ENCODE data around the gene BRICD5. TPM values are rescaled to one million over a fixed set of nuclear protein-coding genes. Genes with fewer than 3 reads are reported as not detected.

The BRICD5 gene
- total RNA-seq, 1 donor from 2014 or later: 4.4 TPM

DNA sequence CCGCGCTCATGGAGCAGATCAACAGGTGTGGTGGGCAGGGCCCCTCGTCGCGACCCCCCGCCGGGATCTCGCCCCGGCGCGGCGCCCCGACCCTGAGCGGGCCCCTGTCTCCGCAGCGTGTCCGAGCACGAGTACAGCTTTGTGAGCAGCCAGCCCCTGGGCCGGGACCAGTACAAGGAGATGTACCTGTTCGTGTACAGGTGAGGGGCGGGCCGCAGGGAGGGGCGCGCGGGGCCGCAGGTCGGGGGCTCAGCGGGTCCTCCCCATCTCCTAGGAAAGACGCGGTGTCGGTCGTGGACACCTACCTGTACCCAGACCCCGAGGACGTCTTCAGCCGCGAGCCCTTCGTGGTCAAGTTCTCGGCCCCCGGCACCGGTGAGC lies 26.4 kb upstream of the BRICD5 start:
- no peak for DNase-seq

DNA sequence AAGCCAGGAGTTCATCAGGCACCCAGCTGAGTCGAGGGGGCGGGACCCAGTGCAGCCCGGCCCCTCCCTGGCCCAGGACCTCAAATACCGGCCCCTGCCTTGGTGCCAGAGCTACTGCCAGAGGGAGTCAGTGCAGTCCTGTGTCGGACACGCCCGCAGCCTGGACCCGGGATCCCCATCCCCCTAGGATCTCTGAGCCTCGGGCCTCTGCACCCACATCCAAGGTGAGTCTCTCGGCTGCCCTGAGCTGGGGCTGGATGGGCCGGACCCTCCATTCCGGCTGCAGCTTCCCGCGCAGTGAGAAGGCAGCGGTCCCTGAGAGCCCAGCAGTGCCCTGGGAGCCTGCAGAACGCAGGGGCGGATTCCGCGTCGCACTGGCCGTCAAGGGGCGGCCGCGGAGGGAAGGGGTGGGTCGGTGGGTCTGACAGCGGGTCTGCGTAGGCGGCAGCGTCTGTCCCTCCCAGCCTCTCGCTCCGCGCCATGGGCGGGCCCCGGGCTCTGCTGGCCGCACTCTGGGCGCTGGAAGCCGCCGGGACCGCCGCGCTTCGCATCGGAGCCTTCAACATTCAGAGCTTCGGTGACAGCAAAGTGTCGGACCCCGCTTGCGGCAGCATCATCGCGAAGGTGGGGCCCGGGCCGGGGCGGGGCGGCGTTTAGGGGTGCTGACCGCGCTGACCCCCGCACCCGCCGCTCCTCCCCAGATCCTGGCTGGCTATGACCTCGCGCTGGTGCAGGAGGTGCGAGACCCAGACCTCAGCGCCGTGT lies 25.9 kb upstream of the BRICD5 start, which contains the start of gene DNASE1L2:
DNASE1L2 (plus strand) TSS at position 108 of the 765 bp plus-strand sequence; CDS start at position 481, 373 bp downstream.
- DNase-seq: peak; percentile 37

DNA sequence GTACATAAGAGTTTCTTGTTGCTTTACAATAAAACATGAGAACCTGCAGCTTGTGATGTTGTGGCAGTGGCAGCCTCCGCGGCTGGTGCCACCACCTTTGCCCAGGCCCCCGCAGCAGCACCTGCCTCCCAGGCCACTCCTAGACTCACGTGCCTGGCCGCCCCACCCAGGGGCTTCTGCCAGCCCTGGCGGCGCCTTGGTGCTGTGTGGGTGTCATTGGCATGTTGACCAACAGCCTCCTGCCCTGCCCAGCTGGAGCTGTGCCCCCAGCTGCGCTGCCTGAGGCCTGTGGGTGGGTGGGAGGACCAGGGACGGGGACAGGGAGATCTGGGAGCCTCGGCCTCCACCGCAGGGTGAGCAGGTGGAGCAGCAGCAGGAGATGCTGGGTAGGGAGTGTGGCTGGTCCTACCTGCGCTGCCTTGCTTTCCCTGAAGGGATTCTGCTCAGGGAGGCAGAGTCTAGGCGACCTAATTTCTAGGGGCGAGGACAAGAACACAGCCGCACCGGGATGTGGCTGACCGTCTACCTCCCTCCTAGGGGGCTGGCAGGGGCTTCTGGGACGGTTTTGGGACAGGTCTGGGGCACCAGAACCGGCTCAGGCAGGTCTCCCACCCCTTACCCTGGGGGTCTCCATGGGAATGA lies 25.2 kb upstream of the BRICD5 start:
- DNase-seq: no peak

DNA sequence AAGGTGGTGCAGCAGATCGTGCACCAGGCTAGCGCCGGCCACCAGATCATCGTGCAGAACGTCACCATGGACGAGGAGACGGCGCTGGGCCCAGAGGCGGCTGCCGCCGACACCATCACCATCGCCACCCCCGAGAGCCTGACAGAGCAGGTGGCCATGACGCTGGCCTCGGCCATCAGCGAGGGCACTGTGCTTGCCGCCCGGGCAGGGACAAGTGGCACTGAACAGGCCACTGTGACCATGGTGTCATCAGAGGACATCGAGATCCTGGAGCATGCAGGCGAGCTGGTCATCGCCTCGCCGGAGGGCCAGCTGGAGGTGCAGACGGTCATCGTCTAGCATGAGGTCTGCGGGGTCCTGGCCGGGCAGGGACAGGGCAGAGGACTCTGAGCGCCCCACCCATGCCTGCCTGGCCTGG lies 24.6 kb upstream of the BRICD5 start:
- no peak for DNase-seq

DNA sequence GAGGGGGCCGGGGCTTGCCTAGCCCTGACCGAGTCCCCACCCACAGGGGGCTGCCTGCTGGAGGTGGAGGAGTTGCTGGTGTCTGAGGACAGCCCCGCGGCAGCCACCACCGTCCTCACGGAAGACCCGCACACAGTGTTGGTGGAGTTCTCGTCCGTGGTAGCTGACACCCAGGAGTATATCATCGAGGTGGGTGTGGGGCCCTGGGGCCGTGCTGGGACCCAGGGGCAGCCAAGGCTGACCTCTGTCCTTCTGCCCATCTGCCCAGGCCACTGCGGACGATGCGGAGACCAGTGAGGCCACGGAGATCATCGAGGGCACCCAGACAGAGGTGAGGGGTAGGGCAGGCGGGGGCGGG lies 24.1 kb upstream of the BRICD5 start:
- no peak for DNase-seq

DNA sequence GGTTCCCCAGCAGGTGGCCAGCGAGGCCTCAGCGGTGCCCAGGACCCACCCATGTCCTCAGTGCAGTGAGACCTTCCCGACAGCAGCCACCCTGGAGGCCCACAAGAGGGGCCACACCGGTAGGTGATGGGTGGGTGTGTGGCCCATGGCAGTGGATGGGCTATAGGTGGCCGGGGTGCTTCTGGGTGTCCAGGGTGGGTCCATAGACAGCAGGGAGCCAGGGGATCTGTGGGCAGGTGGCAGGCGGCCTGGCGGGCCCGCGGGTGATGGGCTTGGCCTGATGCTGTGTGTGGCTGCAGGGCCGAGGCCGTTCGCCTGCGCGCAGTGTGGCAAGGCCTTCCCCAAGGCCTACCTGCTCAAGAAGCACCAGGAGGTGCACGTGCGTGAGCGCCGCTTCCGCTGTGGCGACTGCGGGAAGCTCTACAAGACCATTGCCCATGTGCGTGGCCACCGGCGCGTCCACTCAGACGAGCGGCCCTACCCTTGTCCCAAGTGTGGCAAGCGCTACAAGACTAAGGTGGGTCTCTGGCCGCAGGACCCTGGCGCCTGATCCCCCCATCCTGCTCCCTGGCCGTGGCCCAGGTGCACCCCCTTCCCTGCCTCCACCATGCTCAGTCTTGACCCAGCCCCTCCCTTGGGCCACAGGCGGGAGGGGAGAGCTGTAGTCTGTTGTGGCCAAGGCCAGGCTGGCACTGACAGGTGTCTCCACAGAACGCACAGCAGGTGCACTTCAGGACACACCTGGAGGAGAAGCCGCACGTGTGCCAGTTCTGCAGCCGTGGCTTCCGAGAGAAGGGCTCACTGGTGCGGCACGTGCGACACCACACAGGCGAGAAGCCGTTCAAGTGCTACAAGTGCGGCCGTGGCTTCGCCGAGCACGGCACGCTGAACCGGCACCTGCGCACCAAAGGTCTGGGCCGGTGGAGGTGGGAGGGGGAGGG lies 23.5 kb upstream of the BRICD5 start:
- no peak for DNase-seq

DNA sequence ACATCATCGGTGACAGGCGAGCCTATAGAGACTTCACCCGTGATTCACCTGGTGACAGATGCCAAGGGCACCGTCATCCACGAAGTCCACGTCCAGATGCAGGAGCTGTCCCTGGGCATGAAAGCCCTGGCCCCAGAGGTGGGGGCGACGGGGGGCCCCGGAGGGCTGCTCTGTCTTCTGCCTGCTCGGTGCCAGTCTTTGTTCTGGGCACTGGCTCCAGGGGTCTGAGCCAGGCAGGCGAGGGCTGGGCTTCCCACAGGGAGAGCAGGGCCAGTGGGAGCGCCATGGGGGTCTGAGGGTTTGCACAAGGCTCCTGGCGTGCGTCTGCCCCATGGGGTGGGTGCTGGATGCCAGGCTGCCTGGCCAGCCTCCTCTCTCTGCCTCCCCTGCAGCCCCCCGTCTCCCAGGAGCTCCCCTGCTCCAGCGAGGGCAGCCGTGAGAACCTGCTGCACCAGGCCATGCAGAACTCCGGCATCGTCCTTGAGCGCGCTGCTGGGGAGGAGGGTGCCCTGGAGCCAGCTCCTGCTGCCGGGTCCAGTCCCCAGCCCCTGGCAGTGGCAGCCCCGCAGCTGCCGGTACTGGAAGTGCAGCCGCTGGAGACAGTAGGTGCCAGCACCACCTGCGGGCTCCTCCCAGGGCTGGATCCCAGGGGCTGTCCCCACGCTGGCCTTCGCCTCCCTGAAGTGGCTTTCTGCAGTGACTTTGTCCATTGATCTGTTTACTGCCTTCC lies 22.5 kb upstream of the BRICD5 start:
- DNase-seq: no peak

DNA sequence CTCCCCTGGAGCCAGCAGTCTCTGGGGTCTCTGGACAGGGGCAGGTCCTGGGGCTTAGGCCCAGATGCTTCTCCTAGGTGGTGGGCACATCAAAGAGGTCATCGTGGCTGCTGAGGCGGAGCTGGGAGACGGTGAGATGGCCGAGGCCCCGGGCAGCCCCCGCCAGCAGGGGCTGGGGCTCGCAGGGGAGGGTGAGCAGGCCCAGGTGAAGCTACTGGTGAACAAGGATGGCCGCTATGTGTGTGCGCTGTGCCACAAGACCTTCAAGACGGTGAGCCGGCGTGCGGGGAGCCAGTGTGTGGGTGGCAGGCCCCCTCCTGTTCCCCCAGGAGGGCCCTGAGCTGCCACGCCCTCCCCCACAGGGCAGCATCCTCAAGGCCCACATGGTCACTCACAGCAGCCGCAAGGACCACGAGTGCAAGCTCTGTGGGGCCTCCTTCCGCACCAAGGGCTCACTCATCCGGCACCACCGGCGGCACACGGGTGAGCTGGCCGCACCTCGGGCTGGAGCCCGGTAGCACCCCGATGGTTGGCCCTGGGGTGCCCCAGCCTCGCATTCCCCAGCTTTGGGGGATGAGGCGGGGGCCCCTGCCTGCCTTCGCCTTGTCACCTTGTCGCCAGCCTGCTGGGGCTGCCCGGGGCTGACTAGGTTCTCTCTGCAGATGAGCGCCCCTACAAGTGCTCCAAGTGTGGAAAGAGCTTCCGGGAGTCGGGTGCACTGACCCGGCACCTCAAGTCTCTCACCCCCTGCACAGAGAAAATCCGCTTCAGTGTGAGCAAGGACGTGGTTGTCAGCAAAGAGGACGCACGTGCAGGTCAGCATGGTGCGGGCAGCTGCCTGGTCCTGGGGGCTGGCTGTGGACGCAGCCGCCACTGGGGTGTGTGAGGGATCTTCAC lies 21.7 kb upstream of the BRICD5 start:
- no peak for DNase-seq

DNA sequence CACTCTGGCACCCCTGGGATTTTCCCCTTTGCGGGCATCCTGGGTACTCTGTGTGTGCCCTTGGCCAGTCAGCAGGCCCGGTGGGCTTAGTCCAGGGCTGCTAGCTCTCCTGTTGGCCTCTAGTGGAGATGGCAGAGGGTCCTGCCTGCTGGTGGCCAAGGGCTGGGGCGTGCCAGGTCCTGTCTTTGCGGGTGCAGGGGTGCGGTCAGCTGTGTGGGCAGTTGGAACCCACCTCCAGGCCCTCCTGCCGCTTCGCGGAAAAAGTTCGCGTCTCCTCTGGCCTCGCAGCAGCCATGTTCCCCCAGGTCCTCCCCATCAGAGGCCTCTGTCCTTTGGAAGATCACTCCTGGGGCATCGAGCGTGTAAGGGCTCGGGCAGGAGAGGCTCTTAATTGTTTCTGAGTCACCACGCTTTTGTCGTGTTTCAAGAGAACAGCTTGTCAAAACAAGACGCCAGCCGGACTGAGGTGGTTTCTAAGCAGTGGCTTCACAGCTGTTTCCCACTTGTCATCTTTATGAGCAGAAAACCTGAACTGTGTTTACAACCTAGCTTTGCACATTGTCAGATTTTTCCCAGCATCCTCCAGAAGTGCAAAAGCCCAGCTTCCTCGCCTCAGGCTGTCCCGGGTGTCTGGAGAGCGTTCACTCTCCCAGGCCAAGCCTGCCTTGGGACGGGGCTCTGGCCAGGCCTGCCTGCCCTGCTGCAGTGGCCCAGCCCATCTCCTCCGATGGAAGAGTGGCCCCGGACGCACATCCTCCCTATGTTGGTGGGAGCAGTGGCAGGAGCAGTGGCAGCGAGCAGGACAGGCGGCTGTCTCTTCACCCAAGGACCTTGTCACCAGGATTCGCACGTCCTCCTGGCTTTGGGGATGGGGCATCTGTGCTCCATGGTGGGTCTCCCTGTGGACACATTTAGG lies 20.6 kb upstream of the BRICD5 start:
- no peak for DNase-seq

DNA sequence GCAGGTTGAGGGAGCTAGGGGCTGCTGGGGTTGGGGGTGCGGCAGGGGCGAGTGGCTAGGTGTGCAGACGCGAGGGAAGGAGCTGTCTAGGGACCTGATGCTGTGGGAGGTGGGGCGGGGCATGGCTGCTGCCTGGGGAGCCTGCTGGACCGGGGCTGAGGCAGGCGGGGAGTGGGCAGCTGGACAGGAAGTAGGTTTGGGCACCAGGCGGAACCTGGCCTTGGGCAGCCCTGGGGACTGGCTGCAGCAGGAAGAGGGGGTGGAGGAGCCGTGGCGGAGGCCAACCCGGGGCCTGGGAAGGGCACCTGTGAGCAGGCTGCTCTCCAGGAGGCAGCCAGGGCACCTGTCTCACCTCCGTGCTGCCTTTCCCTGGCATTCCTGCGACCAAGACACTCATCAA lies 19.7 kb upstream of the BRICD5 start:
- no peak for DNase-seq

DNA sequence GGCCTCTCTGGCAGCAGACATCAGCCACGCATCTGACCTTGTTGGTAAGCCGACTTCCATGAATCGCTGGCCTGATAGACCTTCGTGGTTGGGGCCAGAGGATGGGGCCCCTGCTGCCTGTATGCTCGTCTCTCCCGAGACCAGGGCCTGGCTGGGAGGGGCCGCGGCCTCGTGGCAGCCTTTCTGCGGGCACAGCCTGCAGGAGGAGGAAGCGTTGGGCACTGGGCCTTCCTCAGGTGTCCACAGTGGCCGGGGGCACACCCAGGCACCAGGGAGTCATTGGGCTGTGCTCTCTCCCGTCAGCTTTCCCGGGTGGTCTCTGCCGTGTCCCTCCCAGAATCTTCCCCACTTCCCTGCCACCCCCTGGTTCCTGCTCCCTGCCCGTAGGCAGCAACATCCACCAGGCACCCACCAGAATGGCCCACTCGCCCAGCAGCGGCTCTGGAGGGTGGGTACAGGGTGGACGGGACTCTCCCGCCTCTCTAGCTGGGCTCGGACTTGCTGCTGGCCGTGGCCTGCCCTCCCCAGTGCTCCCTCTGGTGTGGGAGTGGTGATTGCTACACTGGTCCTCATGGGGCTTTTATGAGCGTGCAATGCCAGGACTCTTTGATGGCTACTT lies 19.1 kb upstream of the BRICD5 start:
- no peak for DNase-seq

DNA sequence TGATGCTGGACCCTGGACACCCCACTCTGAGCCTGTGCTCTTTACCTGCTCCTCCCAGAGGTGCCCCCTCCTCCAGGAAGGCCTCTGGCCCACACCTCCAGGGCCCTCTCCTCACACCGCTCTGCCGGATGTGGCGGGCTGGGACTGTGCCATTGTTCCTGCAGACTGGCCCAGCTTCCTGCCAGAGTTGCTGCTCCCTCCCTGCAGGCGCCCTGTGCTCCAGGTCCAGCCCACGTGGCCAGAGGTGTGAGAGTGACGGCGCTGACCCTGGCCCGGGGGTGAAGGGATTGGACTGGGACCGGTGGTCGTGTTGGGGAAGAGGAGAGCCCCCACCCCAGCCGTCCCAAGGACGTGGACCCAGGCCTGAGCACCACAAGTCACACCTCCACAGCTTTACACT lies 18.4 kb upstream of the BRICD5 start:
- no peak for DNase-seq

DNA sequence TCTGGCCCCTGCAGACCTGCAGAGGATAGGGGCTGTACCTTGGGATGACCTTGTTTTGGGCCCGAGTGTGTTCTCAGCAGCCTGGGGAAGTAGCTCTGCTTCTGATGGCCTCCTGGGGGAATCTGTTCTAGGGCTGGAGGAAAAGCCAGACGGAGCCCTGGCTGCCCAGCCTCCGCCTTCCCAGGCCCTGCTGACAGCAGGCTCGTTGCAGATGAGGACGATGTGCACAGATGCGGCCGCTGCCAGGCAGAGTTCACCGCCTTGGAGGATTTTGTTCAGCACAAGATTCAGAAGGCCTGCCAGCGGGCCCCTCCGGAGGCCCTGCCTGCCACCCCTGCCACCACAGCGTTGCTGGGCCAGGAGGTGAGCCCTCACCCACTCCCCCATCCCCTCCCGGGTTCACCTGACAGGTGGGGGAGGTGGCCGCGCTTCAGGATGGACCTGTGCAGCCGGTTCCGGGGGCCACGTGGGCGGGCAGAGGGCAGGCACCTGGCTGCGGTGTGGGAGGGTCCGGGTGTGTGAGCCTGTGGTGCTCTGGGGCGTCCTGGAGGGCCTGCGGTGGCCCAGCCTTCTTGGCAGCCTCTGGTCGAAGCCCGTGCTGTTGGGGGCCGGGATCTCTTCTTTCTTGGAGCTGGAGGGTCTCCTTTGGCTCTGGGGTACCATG lies 17.6 kb upstream of the BRICD5 start:
- DNase-seq: no peak

DNA sequence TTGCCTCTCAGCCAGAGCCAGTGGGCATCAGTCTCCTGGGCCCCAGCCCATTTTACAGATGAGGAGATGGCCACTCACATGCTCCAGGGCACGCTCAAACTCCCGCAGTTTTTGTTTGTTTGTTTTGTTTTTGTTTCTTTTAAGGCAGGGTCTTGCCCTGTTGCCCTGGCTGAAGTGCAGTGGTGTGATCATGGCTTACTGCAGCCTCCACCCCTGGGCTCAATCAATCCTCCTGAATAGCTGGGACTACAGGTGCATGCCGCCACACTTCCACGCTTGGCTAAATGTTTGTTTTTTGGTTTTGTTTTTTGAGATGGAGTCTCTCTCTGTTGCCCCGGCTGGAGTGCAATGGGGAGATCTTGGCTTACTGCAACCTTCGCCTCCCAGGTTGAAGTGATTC lies 16.3 kb upstream of the BRICD5 start:
- DNase-seq: no peak

DNA sequence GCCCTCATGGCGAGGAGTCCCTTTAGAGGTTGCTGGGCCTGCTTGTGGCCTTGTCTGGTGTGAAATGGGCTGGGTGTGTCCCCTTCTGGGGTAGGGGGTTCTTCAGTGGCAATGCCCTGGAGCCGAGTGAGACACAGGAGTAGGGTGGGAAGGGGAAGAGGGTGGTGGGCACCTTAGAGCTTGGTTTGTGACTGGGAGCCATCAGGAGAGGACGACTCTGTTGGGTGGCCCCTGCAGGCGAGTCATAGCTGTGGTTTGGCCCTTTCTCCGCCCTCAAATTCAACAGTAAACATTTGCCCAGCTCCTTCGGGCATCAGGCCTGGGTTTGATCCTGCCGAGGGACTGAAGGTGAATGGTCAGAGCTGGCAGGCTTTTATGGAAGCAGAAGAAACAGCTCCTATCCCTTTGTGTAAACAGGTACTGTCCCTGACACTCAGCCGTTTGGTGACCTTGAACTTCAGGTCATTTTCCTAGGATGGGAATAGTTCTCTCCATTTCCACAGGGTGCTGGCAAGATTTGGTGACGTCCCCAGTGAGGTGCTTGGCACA lies 15.7 kb upstream of the BRICD5 start:
- DNase-seq: no peak

DNA sequence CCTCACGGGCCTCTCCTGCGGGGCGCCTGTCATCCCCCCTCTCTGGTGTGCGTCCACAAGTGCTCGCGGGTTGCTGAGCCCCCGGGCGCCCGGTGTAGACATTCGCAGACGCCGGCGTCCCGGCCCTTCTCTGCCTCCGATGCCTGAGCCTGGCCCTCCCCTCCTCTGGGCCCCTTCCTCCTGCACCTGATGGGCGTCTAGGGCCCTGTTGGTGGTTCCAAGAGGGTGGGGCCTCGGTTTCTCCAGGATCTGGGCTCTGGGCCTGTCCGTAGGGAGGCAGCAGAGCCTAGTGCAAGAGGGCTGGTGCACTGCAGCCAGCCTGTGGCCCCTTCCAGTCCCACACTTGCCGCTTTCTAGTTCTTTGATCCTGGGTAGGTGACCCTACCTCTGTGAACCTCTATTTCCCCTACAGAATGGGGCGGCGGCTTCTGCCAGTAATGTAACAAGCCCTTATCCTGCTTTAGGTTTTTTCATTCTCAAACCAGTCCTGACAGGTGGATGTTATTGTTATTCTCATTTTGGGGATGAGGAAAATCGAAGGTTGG lies 13.4 kb upstream of the BRICD5 start:
- DNase-seq: peak; percentile 73

DNA sequence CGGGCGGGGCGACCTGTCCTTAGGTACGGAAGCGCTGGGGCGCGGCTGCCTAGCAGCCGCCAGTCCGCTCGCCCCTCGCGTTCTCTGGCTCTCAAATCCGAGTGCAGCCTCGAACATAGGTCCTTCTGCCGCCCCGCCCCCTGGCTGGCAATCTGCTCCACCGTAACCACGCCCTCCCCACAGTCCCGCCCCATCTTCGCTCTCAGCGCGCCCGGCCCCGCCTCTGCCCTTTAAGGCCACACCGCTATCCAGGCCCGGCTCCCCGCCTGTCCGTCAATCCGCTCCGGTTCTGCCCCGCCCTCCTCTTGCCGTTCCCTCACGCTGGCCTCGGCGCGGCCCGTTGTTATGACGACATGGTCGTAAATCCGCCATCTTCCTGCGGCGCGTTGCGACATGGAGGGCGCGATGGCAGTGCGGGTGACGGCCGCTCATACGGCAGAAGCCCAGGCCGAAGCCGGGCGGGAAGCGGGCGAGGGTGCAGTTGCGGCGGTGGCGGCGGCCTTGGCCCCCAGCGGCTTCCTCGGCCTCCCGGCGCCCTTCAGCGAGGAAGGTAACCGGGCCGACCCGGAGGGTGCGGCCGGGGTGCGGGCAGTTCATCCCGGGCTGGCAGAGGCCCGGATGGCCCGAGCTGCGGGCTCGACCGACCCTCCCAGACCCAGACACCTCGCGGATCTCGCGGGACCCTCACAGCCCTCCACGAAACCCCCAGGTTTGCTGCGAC lies 12.7 kb upstream of the BRICD5 start, which contains the start of gene E4F1:
E4F1 (plus strand) TSS at position 371 of the 721 bp plus-strand sequence; CDS start at position 394, 23 bp downstream.
- DNase-seq: peak; percentile 100

DNA sequence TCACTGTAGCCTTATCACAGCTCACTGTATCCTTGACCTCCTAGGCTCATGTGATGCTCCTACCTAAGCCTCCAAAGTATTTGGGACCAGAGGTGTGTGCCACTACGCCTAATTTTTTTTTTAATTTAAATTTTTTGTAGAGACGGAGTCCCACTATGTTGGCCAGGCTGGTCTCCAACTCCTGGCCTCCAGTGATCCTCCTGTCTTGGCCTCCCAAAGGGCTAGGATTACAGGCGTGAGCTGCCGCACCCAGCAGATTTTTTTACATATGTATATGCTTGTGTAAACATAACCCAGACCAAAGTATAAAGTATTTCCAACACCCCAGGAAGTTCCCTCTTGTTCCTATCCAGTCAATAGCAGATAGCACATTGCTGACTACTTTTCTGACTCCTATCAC lies 5.7 kb upstream of the BRICD5 start:
- no peak for DNase-seq

Data from dermis blood vessel endothelial cell (primary cell).